Measurements from ENCODE around the gene IFIT2. TPM values are rescaled to one million over a fixed set of nuclear protein-coding genes. Genes with fewer than 3 reads are reported as not detected.
A peak's percentile ranks its signal among the peaks of the same experiment; 100 is the strongest.

IFIT2 gene
- total RNA-seq, 2 experiments from 2014 or later = 0.57 to 0.72 TPM

- H4K20me1 ChIP-seq (ENCODE audit: insufficient read depth, low read length) = no peaks in the 10 kb centered on the region
- H3K36me3 ChIP-seq (ENCODE audit: insufficient read depth, low read length) = no peaks in the 10 kb centered on the region
- BruUV-seq (replicated peaks) = no TSS peak
- peaks cover 24% of the 10 kb centered on the region for H3K4me1 ChIP-seq (ENCODE audit: insufficient read depth, low read length, poor library complexity, severe bottlenecking)
- H3K79me2 ChIP-seq (ENCODE audit: insufficient read depth, low read depth, low read length) = no peaks in the 10 kb centered on the region
- no peak overlapping the region for H3K27ac ChIP-seq (ENCODE audit: low read depth, low read length, poor library complexity, severe bottlenecking)
- POLR2A ChIA-PET = interaction anchor here (0.7 kb wide), 1 partner anchor 27 kb away, joined by 5 read pairs; no protein-coding TSS in a partner anchor
- no peak overlapping the region for H3K4me3 ChIP-seq (ENCODE audit: low read depth, low read length, poor library complexity, severe bottlenecking)
- CTCF ChIA-PET (ENCODE audit: unreplicated experiment) = no interaction called here
- no peak overlapping the region for H3K4me2 ChIP-seq (ENCODE audit: low read length)
- H2AFZ ChIP-seq (ENCODE audit: low read length) = no peak overlapping the region
- intact Hi-C loops (cut with micrococcal nuclease; ENCODE audit: unreplicated experiment) = no loop called here
- no peaks in the 10 kb centered on the region for H3K9me3 ChIP-seq (ENCODE audit: low read length)
- no peaks in the 10 kb centered on the region for H3K9me2 ChIP-seq (ENCODE audit: insufficient read depth, low read length)
- peak; percentile 6 for DNase-seq (ENCODE audit: low spot score)
- TF ChIP-seq EZH2phosphoT487 (IDR thresholded peaks at IDR 0.05; ENCODE audit: borderline replicate concordance, low read depth, low read length) (no peak), CTCF (conservative IDR thresholded peaks at IDR 0.05; ENCODE audit: low read length) (no peak)
These were observed 33.4 kb downstream of the IFIT2 start for GRCh38 chr10:89335226-89335625.

- POLR2A ChIA-PET = no interaction called here
These were observed 34.4 kb downstream of the IFIT2 start for GRCh38 chr10:89336241-89336640.

More at GRCh38 chr10:89336241-89336640, 34.4 kb downstream of the IFIT2 start:
- BruUV-seq (replicated peaks) = no TSS peak
- no peaks in the 10 kb centered on the region for H3K36me3 ChIP-seq (ENCODE audit: insufficient read depth, low read length)
- H3K4me2 ChIP-seq (ENCODE audit: low read length) = no peak overlapping the region
- no peak overlapping the region for H2AFZ ChIP-seq (ENCODE audit: low read length)
- H3K79me2 ChIP-seq (ENCODE audit: insufficient read depth, low read depth, low read length) = no peaks in the 10 kb centered on the region
- intact Hi-C loops (cut with micrococcal nuclease; ENCODE audit: unreplicated experiment) = no loop called here
- H3K4me3 ChIP-seq (ENCODE audit: low read depth, low read length, poor library complexity, severe bottlenecking) = no peak overlapping the region
- CTCF ChIA-PET (ENCODE audit: unreplicated experiment) = no interaction called here
- no peaks in the 10 kb centered on the region for H3K9me2 ChIP-seq (ENCODE audit: insufficient read depth, low read length)
- H4K20me1 ChIP-seq (ENCODE audit: insufficient read depth, low read length) = no peaks in the 10 kb centered on the region
- H3K4me1 ChIP-seq (ENCODE audit: insufficient read depth, low read length, poor library complexity, severe bottlenecking) = peaks cover 24% of the 10 kb centered on the region
- TF ChIP-seq EZH2phosphoT487 (IDR thresholded peaks at IDR 0.05; ENCODE audit: borderline replicate concordance, low read depth, low read length) (no peak), CTCF (conservative IDR thresholded peaks at IDR 0.05; ENCODE audit: low read length) (no peak)
- DNase-seq (ENCODE audit: low spot score) = no peak
- no peak overlapping the region for H3K27ac ChIP-seq (ENCODE audit: low read depth, low read length, poor library complexity, severe bottlenecking)
- H3K9me3 ChIP-seq (ENCODE audit: low read length) = no peaks in the 10 kb centered on the region

Measured in OCI-LY7 (cell line).